ENCODE data around the gene MPPED2.

Gene MPPED2

GRCh38 chr11:30477061-30477460 is 109.1 kb downstream of the MPPED2 start:
- ATAC-seq (ENCODE audit: low read depth) (no peak), DNase-seq (ENCODE audit: low spot score in 2 of 2) (no peak)
- no peaks in the 10 kb centered on the region for H3K36me3 Mint-ChIP-seq
- H3K4me1 Mint-ChIP-seq: no peaks in the 10 kb centered on the region
- no peak overlapping the region for H3K27ac Mint-ChIP-seq
- peaks cover 5% of the 10 kb centered on the region for H3K27me3 Mint-ChIP-seq
- no peak overlapping the region for H3K4me3 Mint-ChIP-seq
- no peaks in the 10 kb centered on the region for H3K9me3 Mint-ChIP-seq

DNA sequence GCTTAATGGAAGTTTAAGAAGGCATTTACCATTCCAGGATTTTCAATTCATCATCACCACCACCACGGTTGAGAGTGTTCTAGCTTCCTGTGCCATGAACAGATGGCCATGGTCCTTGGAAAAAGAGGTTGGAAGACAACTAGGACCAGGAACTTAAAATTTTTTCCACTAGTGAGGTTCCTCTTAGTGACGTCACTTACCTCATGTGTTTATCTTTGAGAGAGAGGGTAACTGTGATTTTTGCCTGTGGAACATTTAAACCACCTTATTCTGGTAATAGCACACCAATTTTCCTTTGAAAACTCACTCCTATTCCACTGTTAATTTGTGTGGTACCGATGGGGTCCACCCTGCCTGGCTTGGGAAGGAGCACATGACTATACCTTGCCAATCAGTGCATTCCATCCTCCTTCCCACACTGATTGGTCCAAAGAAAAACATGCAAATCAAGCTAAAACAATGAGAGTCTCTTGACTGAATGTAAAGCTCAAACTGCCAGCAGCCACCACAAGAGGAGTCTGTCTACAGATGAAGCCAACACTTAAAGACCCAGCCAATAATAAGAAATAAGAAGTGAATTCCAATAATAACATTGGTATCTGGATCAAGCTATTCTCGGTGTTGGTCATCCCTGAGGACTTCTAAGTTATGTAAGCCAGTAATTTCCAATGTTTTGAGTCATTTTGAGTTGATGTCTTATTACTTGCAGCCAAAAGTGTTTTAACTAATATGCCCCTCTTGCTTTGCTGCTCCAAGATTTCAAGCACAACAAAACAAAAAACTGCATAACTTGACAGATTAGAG is 111.8 kb downstream of the MPPED2 start:
- Mint-ChIP-seq H3K36me3 (no peaks in the 10 kb centered on the region), H3K4me3 (no peak overlapping the region), H3K27ac (no peak overlapping the region), H3K4me1 (no peaks in the 10 kb centered on the region), H3K27me3 (peaks cover 7% of the 10 kb centered on the region), H3K9me3 (no peaks in the 10 kb centered on the region)
- no peak for ATAC-seq (ENCODE audit: low read depth)
- DNase-seq (ENCODE audit: low spot score in 2 of 2): no peak

DNA sequence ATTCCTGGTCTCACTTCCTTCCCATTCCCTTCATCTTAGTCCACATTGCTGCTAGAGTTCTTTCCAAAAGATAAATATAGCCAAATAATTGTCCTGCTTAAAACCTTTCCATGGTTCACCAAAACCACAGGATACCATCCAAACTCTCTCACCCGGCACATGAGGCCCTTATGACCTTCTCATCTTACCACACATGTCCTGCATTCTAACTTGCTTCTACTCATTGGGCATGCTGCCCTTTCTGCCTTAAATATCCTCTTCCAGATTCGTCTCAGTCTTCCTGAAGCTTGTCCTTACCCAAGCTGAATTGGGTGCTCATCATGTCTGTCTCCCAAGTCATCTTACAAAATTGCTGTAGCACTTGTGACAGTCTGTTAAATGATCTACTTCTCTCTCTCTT is 114.9 kb downstream of the MPPED2 start:
- DNase-seq (ENCODE audit: low spot score in 2 of 2): no peak
- Mint-ChIP-seq H3K4me1 (no peaks in the 10 kb centered on the region), H3K27me3 (peaks cover 3% of the 10 kb centered on the region), H3K4me3 (no peak overlapping the region), H3K27ac (no peak overlapping the region), H3K9me3 (no peaks in the 10 kb centered on the region), H3K36me3 (no peaks in the 10 kb centered on the region)
- ATAC-seq (ENCODE audit: low read depth): no peak

DNA sequence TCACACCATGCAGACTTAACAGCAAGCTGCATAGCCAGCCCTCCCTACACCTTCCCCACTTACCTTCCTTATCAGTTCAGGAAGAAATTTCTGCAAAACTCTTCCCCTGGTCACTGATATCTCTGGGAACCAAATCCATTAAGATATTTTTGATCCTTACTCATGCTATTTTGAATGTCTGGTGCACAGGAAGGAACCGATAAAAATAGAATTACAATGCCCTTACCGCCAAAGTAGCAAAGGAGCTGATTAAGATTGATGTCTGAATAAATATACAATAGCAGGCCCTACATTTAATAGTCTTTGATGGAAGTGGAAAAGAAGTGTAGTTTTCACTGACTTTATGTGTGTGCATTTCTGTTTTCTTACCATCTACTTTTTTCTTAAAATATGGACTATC is 117.3 kb downstream of the MPPED2 start:
- ATAC-seq (ENCODE audit: low read depth) (no peak), DNase-seq (ENCODE audit: low spot score in 2 of 2) (no peak)
- H3K4me3 Mint-ChIP-seq: no peak overlapping the region
- H3K27me3 Mint-ChIP-seq: peaks cover 3% of the 10 kb centered on the region
- no peaks in the 10 kb centered on the region for H3K9me3 Mint-ChIP-seq
- H3K4me1 Mint-ChIP-seq: no peaks in the 10 kb centered on the region
- H3K36me3 Mint-ChIP-seq: no peaks in the 10 kb centered on the region
- no peak overlapping the region for H3K27ac Mint-ChIP-seq

DNA sequence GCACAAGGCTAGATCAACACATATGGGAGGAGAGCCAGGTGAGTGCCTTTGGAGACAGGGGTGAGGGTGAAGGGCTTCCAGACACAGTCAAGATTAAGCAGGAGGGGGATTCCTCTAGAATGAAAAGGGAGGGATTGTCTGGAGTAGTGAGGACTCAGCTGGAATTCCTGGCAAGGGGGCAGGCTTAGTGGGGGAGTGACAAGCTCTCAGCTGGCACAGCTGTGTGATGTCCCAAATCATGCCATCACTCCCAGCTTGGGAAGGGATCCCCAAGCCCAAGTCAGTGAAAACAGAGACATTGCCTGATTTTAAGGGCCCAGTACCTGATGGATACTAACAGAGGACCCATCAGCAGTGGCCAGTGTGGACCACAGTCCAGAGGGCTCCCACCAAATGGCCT is 119.0 kb downstream of the MPPED2 start:
- Mint-ChIP-seq H3K4me1 (no peaks in the 10 kb centered on the region), H3K9me3 (no peaks in the 10 kb centered on the region), H3K27ac (no peak overlapping the region), H3K4me3 (no peak overlapping the region), H3K36me3 (no peaks in the 10 kb centered on the region), H3K27me3 (peaks cover 3% of the 10 kb centered on the region)
- DNase-seq (ENCODE audit: low spot score in 2 of 2): no peak
- no peak for ATAC-seq (ENCODE audit: low read depth)

DNA sequence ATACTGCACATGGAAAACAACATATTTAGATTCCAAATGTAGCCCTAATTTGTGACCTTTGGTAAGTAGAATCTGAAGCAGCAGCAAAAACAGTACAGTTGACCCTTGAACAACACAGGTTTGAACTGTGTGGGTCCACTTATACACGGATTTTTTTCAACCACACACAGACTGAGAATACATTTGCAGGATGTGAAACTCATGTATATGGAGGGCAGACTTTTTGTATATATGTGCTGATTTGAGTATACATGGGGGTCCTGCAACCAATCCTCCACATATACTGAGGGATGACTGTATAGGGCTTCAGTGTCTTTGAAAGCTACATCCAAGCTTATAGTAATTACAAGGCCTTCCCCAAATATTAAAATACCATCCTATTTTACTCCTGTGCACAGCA is 120.5 kb downstream of the MPPED2 start:
- Mint-ChIP-seq H3K36me3 (no peaks in the 10 kb centered on the region), H3K27ac (no peak overlapping the region), H3K27me3 (peaks cover 1% of the 10 kb centered on the region), H3K9me3 (no peaks in the 10 kb centered on the region), H3K4me3 (no peak overlapping the region), H3K4me1 (no peaks in the 10 kb centered on the region)
- DNase-seq (ENCODE audit: low spot score in 2 of 2) (no peak), ATAC-seq (ENCODE audit: low read depth) (no peak)

DNA sequence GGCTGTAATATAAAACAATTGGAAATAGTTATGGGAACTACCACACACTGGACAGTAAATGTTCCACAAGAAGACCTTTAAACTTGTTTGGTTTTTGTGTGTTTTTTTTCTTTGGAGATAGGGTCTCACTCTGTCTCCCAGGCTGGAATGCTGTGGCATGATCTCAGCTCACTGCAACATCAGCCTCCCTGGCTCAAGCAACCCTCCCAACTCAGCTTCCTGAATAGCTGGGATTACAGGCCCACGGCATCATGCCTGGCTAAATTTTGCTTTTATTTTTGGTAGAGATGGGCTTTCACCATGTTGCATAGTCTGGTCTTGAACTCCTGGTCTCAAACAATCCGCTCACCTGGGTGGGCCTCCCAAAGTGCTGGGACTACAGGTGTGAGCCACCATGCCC is 121.0 kb downstream of the MPPED2 start:
- no peaks in the 10 kb centered on the region for H3K36me3 Mint-ChIP-seq
- peaks cover 1% of the 10 kb centered on the region for H3K27me3 Mint-ChIP-seq
- H3K27ac Mint-ChIP-seq: no peak overlapping the region
- H3K4me3 Mint-ChIP-seq: no peak overlapping the region
- ATAC-seq (ENCODE audit: low read depth) (no peak), DNase-seq (ENCODE audit: low spot score in 2 of 2) (no peak)
- no peaks in the 10 kb centered on the region for H3K9me3 Mint-ChIP-seq
- H3K4me1 Mint-ChIP-seq: no peaks in the 10 kb centered on the region

DNA sequence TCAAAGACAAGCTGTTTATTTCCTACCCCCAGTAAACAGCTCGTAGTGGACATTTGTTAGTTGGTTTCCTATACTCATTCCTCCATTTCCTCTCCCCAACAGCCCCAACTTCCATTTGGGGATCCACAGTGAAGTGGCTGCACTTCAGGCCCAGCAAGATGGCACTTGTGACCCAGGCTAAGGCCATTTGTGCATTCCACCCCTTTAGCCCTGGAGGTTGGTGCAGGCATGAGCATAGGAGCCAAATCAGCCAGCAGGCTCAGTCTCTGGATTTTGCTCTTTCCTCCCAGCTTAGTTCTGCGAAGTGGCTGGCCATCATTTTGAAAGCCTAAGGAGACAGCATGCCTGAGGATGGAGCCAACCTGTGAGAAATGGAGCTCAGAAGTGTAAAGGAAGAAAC is 122.9 kb downstream of the MPPED2 start:
- DNase-seq (ENCODE audit: low spot score in 2 of 2): no peak
- Mint-ChIP-seq H3K4me3 (no peak overlapping the region), H3K27me3 (peaks cover under 1% of the 10 kb centered on the region), H3K9me3 (no peaks in the 10 kb centered on the region), H3K27ac (no peak overlapping the region), H3K4me1 (no peaks in the 10 kb centered on the region), H3K36me3 (no peaks in the 10 kb centered on the region)
- ATAC-seq (ENCODE audit: low read depth): no peak

DNA sequence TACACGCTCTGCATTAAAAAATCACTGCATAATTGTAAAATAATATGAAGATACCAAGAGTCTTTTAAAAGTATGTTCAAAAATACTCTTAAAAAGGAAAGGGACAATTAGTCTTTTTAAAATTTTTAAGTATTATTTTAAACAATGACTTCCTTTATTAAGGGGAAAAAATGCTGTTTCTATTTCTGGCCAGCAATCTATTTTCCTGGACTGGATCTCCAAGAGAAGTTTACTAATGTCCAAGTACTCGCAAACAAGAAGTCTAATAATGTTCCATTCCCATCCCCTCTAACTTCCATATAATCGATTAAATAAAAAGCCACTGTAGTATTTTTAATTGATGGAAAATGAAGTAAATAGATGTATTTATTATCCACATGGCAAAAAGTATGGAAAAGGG is 123.7 kb downstream of the MPPED2 start:
- Mint-ChIP-seq H3K36me3 (no peaks in the 10 kb centered on the region), H3K4me1 (no peaks in the 10 kb centered on the region), H3K27ac (no peak overlapping the region), H3K27me3 (no peaks in the 10 kb centered on the region), H3K9me3 (no peaks in the 10 kb centered on the region), H3K4me3 (no peak overlapping the region)
- DNase-seq (ENCODE audit: low spot score in 2 of 2): no peak
- no peak for ATAC-seq (ENCODE audit: low read depth)

GRCh38 chr11:30459821-30460220 is 126.3 kb downstream of the MPPED2 start:
- H3K27ac Mint-ChIP-seq: no peak overlapping the region
- ATAC-seq (ENCODE audit: low read depth) (no peak), DNase-seq (ENCODE audit: low spot score in 2 of 2) (no peak)
- H3K36me3 Mint-ChIP-seq: no peaks in the 10 kb centered on the region
- H3K27me3 Mint-ChIP-seq: peaks cover 2% of the 10 kb centered on the region
- no peaks in the 10 kb centered on the region for H3K4me1 Mint-ChIP-seq
- no peaks in the 10 kb centered on the region for H3K9me3 Mint-ChIP-seq
- no peak overlapping the region for H3K4me3 Mint-ChIP-seq

DNA sequence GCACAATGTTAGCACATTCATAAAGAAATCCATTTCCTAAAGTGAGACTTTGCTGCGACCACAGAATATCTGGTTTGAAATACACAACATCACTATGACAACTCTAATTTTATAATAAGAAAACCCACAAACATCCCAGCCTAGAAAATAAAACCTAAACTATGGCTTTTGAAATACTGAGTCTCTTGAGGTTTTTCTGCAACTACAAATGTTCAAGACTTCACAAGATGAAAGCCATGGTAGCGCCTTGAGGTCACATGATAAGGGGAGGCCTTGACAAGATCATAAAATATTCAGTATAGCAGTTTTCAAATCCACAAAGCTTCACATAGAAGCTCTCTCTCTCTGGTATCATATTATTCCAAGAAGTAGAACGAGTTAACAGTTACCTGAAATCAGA is 126.8 kb downstream of the MPPED2 start:
- H3K27ac Mint-ChIP-seq: no peak overlapping the region
- ATAC-seq (ENCODE audit: low read depth) (no peak), DNase-seq (ENCODE audit: low spot score in 2 of 2) (no peak)
- peaks cover 2% of the 10 kb centered on the region for H3K27me3 Mint-ChIP-seq
- H3K4me1 Mint-ChIP-seq: no peaks in the 10 kb centered on the region
- H3K4me3 Mint-ChIP-seq: no peak overlapping the region
- H3K36me3 Mint-ChIP-seq: no peaks in the 10 kb centered on the region
- H3K9me3 Mint-ChIP-seq: no peaks in the 10 kb centered on the region

GRCh38 chr11:30458541-30458940 is 127.6 kb downstream of the MPPED2 start:
- H3K27ac Mint-ChIP-seq: no peak overlapping the region
- H3K4me3 Mint-ChIP-seq: no peak overlapping the region
- peaks cover 2% of the 10 kb centered on the region for H3K27me3 Mint-ChIP-seq
- no peak for DNase-seq (ENCODE audit: low spot score in 2 of 2)
- no peaks in the 10 kb centered on the region for H3K9me3 Mint-ChIP-seq
- ATAC-seq (ENCODE audit: low read depth): no peak
- no peaks in the 10 kb centered on the region for H3K36me3 Mint-ChIP-seq
- H3K4me1 Mint-ChIP-seq: no peaks in the 10 kb centered on the region

GRCh38 chr11:30457087-30457486 is 129.1 kb downstream of the MPPED2 start:
- H3K27me3 Mint-ChIP-seq: peaks cover 5% of the 10 kb centered on the region
- DNase-seq (ENCODE audit: low spot score in 2 of 2) (no peak), ATAC-seq (ENCODE audit: low read depth) (no peak)
- no peak overlapping the region for H3K27ac Mint-ChIP-seq
- no peak overlapping the region for H3K4me3 Mint-ChIP-seq
- no peaks in the 10 kb centered on the region for H3K36me3 Mint-ChIP-seq
- H3K4me1 Mint-ChIP-seq: no peaks in the 10 kb centered on the region
- no peaks in the 10 kb centered on the region for H3K9me3 Mint-ChIP-seq

DNA sequence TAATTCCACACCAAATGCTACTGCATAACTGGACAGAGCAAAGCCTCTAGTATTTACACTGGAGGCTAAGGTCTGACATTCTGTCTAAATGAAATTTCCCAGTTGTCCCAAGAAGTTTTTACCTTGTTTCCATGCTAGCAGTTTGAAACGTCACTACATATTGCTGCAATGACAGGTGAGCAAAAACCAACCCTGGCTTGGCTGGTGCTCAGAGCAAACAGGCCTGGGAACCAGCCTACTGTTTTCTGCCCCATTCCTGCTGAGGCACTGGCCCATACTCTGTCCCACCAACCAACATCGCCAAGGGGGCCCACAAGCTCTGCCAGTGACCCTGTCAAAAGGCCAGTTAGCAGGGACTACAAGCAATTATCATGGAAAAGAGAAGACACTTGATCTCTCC is 131.1 kb downstream of the MPPED2 start:
- Mint-ChIP-seq H3K27ac (no peak overlapping the region), H3K4me3 (no peak overlapping the region), H3K9me3 (no peaks in the 10 kb centered on the region), H3K4me1 (no peaks in the 10 kb centered on the region), H3K27me3 (peaks cover 6% of the 10 kb centered on the region), H3K36me3 (no peaks in the 10 kb centered on the region)
- ATAC-seq (ENCODE audit: low read depth): no peak
- no peak for DNase-seq (ENCODE audit: low spot score in 2 of 2)

DNA sequence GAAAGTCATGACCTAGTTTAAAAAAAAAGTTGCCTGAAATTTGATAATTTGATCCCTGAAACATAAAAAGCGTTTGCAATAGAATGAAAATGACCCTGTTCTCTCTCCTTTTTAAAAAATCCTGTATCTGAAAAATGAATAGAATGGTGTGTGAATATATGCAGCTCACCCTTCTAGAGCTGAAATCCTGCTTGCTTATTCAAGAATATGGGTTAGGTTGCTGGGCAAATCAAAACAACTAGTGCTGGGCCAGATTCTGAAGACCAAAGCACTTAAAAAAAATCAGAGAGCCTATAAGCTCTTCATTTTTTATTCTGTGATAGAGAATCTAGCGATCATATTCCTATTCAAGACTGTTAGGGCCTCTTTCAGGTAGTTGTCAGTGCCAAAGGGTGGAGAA is 131.6 kb downstream of the MPPED2 start:
- Mint-ChIP-seq H3K9me3 (no peaks in the 10 kb centered on the region), H3K4me3 (no peak overlapping the region), H3K27me3 (peaks cover 6% of the 10 kb centered on the region), H3K27ac (no peak overlapping the region), H3K4me1 (no peaks in the 10 kb centered on the region), H3K36me3 (no peaks in the 10 kb centered on the region)
- ATAC-seq (ENCODE audit: low read depth): no peak
- no peak for DNase-seq (ENCODE audit: low spot score in 2 of 2)
